Activated CD8-positive, alpha-beta memory T cell treated with anti-CD3 and anti-CD28 coated beads, Interleukin-2, amount 50 U/mL, for 24 hours (primary cell): Measurements from ENCODE around the gene HPD.
A peak's percentile ranks its signal among the peaks of the same experiment; 100 is the strongest.
"Not testable (repeated sequence)": the region's sequence is repeated elsewhere in the genome, so short reads cannot be mapped to it uniquely, and the experiment has no call there.

Experiments
- DNase-seq: peaks from one replicate; pipeline ENCODE4 v3.0.0-alpha.2; 2020; ENCODE audit errors: extremely low read depth

HPD gene

DNA sequence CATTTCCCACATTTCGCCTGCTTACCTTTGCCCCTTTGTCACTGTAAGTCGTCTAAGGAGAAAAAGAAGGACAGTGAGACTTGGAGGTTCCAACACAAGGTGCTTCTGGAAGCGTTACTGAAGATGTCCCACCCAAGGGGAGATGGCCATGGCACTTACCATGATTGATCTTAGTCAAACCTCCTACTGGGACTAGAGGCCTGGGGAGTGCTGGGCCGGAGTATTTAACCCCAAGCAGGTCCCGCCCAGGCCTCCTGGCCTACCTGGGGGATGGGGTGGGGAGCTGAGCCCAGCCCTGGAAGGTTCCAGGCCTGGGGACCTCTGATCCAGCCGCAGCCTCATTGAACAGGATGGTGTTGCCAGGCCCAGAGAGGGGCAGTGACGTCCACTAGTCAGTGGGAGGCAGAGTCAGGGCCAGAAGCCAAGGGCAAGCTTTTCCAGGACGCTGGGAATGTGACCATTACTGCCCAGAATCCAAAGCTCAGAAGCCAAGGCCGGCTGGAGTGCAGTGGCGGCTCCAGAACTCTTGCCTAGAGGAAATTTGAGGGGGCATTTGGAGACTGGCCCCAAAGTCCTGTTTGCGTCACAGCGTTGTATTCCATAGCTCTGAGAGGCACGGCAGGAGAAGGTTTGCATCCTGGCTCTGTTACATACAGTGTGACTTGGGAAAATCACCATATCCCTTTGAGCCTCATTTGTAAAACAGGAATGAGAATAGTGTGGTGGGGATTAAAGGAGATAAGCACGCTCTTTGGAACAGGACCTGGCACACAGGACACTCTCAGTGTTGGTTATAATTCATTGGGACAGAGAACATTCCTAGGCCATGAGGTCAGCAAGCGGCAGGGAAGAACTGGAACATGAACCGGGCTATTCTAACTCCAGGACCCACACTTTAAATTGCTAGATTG lies at the start of gene HPD:
HPD (minus strand) TSS at position 198 of the 911 bp plus-strand sequence; CDS start at position 162, 36 bp downstream.
- no peak for DNase-seq

DNA sequence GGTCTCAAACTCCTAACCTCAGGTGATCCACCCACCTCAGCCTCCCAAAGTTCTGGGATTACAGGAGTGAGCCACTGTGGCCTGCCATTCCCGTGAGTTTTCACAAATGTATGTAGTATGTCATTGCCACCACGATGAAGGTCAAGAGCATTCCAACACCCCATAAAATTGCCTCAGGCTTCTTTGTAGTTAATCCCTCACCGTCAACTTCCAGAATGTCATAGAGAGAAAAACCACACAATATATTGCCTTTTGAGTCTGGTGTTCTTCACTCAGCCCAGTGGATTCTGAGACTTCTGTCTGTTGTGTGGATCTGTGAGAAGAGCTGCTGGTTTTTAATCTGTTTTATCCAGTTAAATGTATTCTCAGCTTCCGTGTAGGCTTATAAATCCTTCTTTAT lies 47.1 kb upstream of the HPD start:
- no peak for DNase-seq

DNA sequence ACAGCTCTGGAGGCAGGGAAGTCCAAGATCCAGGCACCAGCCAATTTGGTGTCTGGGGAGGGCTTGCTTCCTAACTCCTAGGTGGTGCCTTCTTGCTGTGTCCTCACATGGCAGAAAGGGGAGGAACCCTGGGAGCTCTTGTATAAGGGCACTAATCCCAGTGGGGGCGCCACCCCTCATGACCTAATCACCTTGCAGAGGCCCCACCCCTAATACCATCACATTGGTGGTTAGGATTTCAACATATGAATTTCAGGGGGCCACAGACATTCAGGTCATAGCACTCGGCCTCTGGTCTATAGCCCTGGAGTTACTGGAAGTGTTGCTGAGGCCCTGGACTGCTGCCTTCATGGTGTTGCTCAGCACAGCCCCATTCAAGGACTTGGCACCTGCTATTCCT lies 44.5 kb upstream of the HPD start:
- no peak for DNase-seq

DNA sequence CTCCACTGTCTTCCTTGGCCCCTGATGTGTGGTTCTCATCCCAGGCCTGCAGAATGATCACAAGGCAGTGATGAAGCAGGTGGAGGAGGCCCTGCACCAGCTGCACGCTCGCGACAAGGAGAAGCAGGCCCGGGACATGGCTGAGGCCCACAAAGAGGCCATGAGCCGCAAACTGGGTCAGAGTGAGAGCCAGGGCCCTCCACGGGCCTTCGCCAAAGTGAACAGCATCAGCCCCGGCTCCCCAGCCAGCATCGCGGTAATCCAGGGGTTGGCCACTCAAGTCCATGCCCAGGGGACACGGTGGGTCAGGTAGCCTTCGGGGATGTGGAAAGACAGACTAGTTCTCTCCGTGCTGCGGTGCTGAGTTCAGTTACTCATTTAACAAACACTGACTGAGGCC lies 40.9 kb upstream of the HPD start:
- DNase-seq = no peak

DNA sequence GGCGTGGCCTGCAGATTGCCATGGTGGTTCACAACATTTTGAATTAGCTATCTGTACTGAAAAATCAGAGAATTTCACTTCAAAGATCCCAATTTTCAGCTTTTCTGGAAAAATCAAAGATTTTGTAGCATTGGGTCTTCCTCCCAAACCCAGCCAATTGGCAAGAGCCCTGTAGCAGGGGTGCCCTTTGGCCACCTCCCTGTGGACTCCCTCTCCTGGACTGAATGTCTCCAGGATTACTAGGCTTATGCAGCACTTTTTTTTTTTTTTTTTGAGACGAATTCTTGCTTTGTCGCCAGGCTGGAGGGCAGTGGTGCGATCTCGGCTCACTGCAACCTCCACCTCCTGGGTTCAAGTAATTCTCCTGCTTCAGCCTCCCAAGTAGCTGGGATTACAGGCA lies 39.6 kb upstream of the HPD start:
- no peak for DNase-seq

DNA sequence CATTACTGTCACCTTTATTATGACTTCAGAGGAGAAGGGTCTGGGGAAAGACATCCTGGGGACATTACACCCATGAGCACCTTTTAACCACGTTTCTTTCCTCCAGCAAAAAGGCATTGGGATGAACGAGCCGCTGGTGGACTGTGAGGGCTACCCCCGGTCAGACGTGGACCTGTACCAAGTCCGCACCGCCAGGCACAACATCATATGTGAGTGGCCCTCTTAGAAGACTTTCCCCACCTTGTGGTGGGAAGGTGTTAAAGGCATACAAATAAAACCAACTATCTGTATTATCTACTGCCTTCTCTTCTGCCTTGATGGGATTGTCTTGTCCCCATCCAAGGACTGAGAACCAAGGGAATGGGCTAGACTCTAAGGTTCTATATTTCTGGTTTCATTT lies 36.0 kb upstream of the HPD start:
- DNase-seq = no peak

DNA sequence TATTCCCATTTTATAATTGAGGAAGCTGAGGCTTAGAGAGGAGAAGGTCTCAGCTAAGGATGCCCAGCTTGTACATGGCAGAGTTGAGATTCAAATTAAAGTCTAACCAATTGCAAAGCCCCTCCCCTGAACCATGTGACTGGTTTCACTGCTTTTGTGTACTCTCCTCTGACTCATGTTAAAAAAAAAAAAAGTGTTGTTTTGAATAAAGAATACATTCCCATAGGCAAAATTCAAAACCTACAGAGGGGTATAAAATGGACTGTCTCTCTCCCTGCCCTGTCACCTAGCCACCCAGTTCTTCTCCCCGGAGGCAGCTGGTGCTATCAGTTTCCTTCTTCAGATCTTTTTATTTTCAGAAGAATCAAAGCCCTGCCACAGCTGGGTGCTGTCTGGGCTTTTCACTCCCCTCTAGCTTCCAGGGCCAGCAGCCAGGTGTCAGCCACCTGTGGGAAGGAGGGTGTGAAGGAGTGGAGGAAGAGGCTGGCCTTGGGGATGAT lies 35.4 kb upstream of the HPD start:
- DNase-seq = no peak

DNA sequence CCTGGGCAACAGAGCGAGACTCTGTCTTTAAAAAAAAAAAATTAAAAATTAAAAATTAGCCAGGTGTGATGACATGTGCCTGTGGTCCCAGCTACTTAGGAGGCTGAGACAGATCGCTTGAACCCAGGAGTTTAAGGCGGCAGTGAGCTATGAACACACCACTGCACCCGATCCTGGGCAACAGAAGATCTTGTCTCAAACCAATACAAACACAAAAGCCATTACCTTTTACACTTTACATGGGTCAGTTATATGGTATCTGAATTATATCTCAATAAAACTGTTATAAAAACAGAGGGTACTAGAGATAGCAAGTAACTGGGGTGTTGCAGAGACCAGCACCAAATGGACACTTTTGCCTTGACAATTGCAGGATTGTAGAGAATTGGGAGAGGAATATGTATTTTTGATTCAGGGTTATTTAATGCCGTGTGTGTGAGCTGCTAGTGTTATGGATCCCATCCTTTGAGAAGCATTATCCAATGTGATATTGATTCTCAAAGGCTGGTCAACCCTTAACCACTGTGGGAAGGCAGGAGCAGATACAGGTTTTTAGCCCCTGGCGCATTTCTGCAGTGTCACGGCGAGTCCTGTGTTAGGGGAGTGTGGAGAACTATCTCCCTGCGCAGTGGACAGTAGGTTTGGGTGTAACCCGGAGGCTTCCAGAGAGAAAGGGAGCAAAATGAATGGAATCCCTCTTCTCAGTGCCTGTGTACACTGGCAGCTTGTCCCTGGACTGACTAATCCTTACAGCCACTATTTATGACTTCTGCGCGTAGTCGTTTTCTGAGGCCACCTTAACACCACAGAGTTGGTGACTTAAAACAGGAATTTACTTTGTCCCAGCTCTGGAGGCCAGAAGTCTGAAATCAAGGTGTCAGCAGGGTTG lies 34.3 kb upstream of the HPD start:
- DNase-seq = no peak

DNA sequence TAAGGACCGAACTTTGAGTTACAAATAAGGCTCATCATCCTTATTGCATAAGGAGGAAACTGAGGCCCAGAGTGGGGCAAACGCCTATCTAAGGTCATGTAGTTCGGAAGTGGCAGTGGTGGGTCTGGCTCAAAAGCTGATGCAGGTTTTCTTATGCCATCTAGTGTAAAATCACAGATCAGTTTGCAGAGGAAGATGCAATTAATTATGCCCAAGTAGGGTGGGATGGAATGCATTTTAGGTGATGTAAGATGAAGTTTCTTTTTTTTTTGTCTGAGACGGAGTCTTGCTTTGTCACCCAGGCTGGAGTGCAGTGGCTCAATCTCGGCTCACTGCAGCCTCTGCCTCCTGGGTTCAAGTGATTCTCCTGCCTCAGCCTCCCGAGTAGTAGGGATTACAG lies 31.0 kb upstream of the HPD start:
- DNase-seq = not testable (repeated sequence)

DNA sequence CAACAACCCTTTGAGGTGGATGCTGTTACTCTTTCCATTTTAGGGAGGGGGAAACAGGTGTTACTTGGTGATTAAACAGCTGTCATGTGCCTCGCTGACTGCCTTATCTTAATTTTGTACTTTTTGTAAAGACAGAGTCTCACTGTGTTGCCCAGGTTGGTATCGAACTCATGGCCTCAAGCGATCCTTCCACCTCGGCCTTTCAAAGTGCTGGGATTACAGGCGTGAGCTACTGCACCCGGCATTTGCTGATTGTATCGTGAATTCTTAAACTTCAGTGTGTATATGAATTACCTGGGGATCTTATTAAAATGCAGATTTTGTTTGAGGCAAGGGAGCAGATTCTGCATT lies 30.6 kb upstream of the HPD start:
- DNase-seq = no peak

DNA sequence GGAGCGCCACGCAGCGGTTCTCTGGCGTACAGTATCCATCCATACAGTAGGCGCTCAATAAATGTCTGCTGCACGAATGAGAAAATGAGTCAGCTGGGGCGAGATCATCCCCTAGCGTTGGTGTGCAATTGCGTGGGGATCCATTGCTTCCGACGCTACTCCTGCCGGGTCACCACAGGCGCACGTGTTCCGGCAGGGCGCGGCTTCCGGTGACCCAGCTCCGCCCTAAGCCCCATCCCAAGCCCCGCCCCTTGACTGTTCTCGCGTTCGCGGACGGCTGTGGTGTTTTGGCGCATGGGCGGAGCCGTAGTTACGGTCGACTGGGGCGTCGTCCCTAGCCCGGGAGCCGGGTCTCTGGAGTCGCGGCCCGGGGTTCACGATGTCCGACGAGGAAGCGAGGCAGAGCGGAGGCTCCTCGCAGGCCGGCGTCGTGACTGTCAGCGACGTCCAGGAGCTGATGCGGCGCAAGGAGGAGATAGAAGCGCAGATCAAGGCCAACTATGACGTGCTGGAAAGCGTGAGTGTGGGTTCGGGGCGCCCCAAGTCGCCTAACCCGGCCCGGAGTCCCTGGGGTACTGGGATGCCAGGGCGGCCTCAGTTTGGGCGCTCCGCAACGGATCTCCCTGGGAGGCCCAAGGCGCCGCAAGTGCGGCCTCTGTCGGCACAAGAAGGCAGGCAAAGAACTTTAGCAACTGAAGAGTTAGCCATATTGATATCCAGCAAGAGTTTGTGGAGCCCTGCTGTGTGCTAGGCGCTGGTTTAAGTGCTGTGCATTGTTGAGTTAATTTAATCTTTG lies 30.0 kb upstream of the HPD start, which contains the start of gene PSMD9:
PSMD9 (plus strand) TSS at position 313 of the 796 bp plus-strand sequence; CDS start at position 380, 67 bp downstream.
- DNase-seq = peak; percentile 97

DNA sequence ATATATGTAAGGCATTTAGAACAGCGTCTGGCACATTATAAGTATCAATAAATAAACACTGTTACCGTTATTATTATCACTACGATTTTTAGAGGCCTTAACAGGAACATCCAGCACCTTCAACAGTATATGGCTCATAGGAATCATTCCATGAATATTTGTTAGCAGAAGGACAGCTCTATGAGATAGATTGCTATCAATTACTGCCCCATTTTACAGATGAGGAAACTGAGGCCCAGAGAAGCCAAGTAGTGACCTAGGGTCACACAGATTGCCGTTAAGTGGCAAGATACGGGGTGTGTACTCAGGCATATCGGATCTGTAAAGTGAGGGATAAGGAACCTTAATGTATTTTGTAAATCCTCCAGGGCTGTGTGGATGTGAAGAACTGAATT lies 29.4 kb upstream of the HPD start:
- no peak for DNase-seq

DNA sequence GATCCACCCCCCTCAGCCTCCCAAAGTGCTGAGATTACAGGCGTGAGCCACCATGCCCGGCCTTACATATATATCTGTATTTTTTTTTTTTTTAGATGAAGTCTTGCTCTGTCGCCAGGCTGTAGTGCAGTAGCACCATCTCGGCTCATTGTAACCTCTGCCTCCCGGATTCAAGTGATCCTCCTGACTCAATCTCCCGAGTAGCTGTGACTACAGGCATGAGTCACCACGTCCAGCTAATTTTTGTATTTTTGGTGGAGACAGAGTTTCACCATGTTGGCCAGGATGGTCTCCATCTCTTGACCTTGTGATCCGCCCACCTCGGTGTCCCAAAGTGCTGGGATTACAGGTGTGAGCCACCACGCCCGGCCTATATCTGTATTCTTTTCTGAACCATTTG lies 26.5 kb upstream of the HPD start:
- DNase-seq = not testable (repeated sequence)

DNA sequence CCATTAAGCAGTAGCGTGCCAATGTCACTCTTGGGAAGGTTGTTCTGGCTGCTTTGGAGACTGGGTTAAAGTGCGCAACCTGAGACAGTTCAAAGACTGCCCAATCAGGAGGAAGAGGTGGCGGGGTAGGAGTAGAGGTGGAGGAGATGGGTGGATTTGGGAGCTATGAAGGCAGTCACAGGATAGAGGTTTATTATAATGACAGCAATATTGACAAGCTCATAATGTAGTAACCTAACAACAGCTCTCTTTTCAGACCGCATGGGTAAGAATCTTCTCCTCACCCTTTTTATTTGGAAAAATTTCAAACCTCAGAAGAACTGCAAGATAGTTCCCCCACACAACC lies 24.6 kb upstream of the HPD start:
- DNase-seq = no peak

DNA sequence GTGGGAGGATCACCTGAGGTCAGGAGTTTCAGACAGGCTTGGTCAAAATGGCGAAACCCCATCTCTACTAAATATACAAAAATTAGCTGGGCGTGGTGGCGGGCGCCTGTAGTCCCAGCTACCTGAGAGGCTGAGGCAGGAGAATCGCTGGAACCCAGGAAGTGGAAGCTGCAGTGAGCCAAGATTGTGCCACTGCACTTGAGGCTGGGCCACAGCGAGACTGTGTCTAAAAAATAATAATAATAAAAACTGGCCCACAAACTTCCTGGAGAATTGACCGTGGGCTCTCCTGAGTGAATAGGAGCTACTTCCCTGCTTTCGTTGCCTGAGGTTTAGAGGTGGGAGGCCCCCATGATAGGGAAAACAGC lies 17.4 kb upstream of the HPD start:
- DNase-seq = not testable (repeated sequence)

DNA sequence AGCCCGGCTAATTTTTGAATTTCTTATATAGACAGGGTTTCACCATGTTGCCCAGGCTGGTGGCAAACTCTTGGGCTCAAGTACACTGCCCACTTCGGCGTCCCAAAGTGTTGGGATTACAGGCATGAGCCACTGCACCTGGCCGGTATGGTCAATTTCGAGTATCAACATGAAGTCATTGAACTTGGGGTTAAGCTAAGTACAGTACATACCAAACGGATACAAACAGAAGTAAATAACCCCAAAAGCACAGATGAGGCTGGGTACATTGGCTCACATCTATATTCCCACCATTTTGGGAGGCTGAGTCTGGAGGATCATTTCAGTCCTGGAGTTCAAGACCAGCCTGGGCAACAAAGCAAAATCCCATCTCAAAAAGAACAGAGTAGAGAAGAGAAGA lies 16.9 kb upstream of the HPD start:
- no peak for DNase-seq

DNA sequence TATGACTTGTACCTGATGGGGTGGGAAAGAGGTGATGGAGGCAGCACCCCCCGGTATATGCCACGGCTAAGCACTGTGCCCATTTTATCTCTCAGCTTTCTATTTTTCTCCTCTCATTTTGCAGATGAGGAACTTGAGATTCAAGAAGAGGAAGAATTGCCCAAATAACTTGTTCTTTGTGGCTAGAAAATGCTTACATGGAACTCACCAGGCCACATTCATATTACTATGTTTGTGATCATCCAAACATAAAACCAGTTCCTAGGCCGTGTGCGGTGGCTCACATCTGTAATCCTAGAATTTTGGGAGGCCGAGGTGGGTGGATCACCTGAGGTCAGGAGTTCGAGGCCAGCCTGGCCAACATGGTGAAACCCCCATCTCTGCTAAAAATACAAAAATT lies 15.4 kb upstream of the HPD start:
- no peak for DNase-seq

DNA sequence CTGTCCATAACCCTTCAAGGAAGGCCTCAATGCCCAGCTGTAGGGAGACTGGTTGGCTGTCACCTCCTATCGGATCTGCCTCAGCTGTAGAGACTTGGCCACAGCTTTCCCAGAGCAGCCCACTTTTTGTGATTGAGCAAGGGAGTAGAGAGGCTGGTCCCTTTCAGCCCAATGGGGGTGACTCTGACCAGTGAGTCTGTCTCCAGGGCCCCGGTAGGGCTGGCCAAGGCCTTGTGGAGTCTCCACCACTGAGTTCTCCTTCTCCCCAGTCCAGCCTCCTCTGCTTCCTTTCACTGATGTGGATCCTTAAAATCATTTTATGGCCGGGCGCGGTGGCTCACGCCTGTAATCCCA lies 14.5 kb upstream of the HPD start:
- DNase-seq = no peak

DNA sequence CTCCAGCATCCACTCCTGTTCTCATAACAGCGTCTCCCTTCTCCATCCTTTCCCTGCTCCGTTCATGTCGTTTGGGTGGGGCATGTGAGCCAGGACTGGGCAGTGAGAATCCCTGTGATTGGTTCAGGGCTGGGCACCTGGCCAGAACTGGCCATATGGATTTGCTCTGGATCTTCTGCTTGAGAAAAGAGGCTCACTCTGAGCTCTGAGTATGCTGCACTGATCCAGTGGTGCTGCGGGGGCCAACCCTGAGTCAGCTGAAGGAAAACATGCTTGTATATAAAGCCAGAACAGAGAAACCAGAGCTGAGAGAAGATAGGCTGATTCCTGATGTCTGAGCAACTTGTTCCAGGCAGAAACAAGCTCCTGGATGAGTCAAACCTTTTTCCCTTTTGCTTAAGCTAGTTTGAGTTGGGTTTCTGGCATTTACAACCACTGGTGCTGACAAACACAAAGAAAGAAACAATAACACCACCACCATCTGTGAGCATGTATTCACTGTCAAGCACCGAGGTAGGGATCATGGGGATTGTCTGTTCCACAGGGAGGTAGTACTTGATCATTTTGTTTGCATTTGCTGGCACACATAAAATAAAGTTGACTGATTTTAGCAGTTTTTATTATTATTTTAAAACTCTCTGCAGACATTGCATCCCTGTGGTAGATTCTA lies 14.0 kb upstream of the HPD start:
- DNase-seq = no peak

DNA sequence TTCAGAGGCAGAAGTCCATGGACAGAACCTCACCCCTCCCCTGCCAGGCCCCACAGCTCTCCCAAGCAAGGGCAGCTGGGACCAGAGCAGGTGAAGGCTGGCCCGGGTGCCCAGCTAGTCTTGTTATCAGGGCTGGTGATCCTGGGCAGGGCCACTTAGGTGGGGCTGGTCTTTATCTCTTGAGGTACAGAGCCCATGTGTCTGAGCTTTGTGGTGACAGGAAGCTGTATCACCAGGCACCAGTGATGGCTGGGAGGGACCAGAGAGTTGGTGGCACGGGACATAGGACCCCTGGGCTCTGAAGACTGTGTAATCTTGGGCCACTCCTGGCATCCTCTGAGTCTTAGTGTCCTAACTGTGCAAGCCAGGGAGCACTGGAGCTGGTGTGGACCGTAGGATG lies 12.8 kb upstream of the HPD start:
- no peak for DNase-seq

DNA sequence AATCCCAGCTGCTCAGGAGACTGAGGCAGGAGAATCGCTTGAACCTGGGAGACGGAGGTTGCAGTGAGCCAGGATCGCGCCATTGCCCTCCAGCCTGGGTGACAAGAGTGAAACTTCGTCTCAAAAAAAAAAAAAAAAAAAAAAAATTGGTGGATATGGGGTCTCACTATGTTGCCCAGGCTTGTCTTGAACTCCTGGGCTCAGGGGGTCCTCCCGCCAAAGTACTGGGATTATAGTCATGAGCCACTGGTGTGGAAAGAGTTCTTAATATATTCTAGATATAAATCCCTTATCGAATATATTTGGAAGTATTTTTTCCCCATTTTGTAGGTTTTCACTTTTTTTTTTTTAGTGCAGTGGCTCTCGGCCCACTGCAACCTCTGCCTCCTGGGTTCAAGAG lies 10.6 kb upstream of the HPD start:
- DNase-seq = not testable (repeated sequence)

DNA sequence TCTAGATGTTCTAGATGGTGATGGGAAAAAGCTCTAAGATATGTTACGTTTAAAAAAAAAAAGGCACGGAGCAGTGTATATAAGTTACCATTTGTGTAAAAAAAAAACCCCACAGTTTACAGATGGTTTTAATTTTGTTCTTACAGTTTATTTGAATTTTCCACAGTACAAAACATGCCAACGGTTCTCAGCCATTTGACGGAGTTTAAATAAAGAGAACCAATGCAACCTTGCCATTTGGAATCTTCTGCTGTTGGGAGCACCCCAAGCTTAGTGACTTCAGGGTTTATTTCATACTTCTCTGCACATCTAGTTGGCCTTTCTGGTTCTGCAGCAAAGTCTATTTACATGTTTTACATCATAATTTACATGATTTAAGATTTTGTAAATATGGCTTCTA lies 7.7 kb upstream of the HPD start:
- DNase-seq = no peak
